K562 (cell line): ENCODE measurements around the gene S100A6. TPM values are rescaled to one million over a fixed set of nuclear protein-coding genes. Genes with fewer than 3 reads are reported as not detected.
A peak's percentile ranks its signal among the peaks of the same experiment; 100 is the strongest.

Experiments
- ELF4 ChIP-seq: fragments of 450-650 bp; formaldehyde crosslinking; IDR thresholded peaks from 2 replicates; pipeline ENCODE4 v1.4.0; 2022; ENCODE audit warnings: missing genetic modification characterization
- ETS1 ChIP-seq: conservative IDR thresholded peaks from 2 replicates; pipeline ENCODE4 v1.6.1; 2011; ENCODE audit warnings: low read depth, mild to moderate bottlenecking, low read length; ENCODE audit not compliant: control insufficient read depth
- EZH2 ChIP-seq: IDR thresholded peaks from 2 replicates; pipeline ENCODE4 v1.6.1; 2012; ENCODE audit warnings: low read depth, mild to moderate bottlenecking, inconsistent platforms, low read length, borderline replicate concordance
- FOS ChIP-seq: IDR thresholded peaks from 3 replicates; pipeline ENCODE4 v1.6.1; 2011; ENCODE audit not compliant: insufficient read length; ENCODE audit errors: extremely low read depth
- HMGN3 ChIP-seq: IDR thresholded peaks from 2 replicates; pipeline ENCODE4 v1.6.1; 2011; ENCODE audit warnings: borderline replicate concordance, low read depth, mild to moderate bottlenecking, mixed read lengths, low read length; ENCODE audit not compliant: insufficient read length; ENCODE audit errors: extremely low read depth
- KHSRP ChIP-seq: fragments of 450-650 bp; IDR thresholded peaks from 2 replicates; pipeline ENCODE4 v1.6.1; 2017
- KLF13 ChIP-seq: fragments of 450-650 bp; IDR thresholded peaks from 2 replicates; pipeline ENCODE4 v1.6.1; 2016; ENCODE audit warnings: missing genetic modification characterization, low read depth, mild to moderate bottlenecking, missing compliant biosample characterization, moderate library complexity, borderline replicate concordance
- MTA1 ChIP-seq: fragments of 450-650 bp; IDR thresholded peaks from 2 replicates; pipeline ENCODE4 v1.6.1; 2017; ENCODE audit warnings: borderline replicate concordance
- MYC ChIP-seq, 2 experiments: fragments of 250-450 bp in 1 of 2; sonication (Bioruptor Pico) in 1 of 2; IDR thresholded peaks; 2 replicates each; pipeline versions ENCODE4 v1.5.1 to v1.6.1; 2012 to 2021; ENCODE audit warnings: low read depth in 2 of 2, borderline replicate concordance in 1 of 2, improper control_type of control experiment in 1 of 2, low read length in 1 of 2, mild to moderate bottlenecking in 1 of 2, moderate library complexity in 1 of 2
- NR3C1 ChIP-seq: sonication (generic); formaldehyde crosslinking; IDR thresholded peaks from 2 replicates; pipeline ENCODE4 v1.8.1; 2022; ENCODE audit warnings: missing genetic modification reagents
- PHB ChIP-seq: fragments of 250-450 bp; sonication (Bioruptor Pico); IDR thresholded peaks from 2 replicates; pipeline ENCODE4 v1.5.0; 2021
- RAD21 ChIP-seq, 2 experiments: fragments of 250-450 bp in 1 of 2; fragments of 450-650 bp in 1 of 2; sonication (Bioruptor Pico) in 1 of 2; formaldehyde crosslinking in 1 of 2; IDR thresholded peaks in 1 of 2; conservative IDR thresholded peaks in 1 of 2; 2 replicates each; pipeline versions ENCODE4 v1.4.0 to v1.8.0; 2020 to 2022; ENCODE audit warnings: mild to moderate bottlenecking in 2 of 2, moderate library complexity in 1 of 2
- RBM17 ChIP-seq: fragments of 200-400 bp; formaldehyde crosslinking; IDR thresholded peaks from 2 replicates; pipeline ENCODE4 v1.6.1; 2017; ENCODE audit warnings: low read depth, mild to moderate bottlenecking, low read length, borderline replicate concordance
- SMAD1 ChIP-seq: fragments of 150-350 bp; IDR thresholded peaks from 2 replicates; pipeline ENCODE4 v1.6.1; 2014; ENCODE audit warnings: low read length, low read depth; ENCODE audit not compliant: partially characterized antibody
- TRIM28 ChIP-seq: fragments of 450-650 bp; IDR thresholded peaks from 2 replicates; pipeline ENCODE4 v1.6.1; 2017
- USF1 ChIP-seq: sonication (generic); formaldehyde crosslinking; IDR thresholded peaks from 2 replicates; pipeline ENCODE4 v1.9.0; 2022; ENCODE audit warnings: mild to moderate bottlenecking, missing genetic modification reagents
- ZSCAN29 ChIP-seq: fragments of 450-650 bp; IDR thresholded peaks from 2 replicates; pipeline ENCODE4 v1.6.1; 2017
- polyA plus RNA-seq, 8 experiments: library from polyadenylated mRNA; depleted of rRNA in 4 of 8; stranded (reverse) in 5 of 8; unstranded in 3 of 8; fragments of >200 nt; fragmentation: Nextera tagmentation in 2 of 8; fragmentation: Illumina TruSeq in 1 of 8; extraction: Ambion mirVana in 2 of 8; extraction: Trizol in 1 of 8; gene quantifications; 2 replicates each; pipeline versions ENCODE4 v1.2.1 to v1.2.3, GENCODE V29; 2011 to 2014; ENCODE audit warnings: inconsistent platforms in 1 of 8, missing spikeins in 1 of 8
- total RNA-seq, 7 experiments: library from RNA; depleted of rRNA in 6 of 7; stranded (reverse); fragments of >200 nt in 6 of 7; fragmentation: Illumina TruSeq in 2 of 7; extraction: Trizol in 2 of 7; gene quantifications; 2 replicates each; pipeline versions ENCODE4 v1.2.1 to v1.2.3, GENCODE V29; 2011 to 2021; ENCODE audit warnings: low replicate concordance in 1 of 7
- TF ChIP-seq, protein P1 (sequence below): sonication (generic); formaldehyde crosslinking; IDR thresholded peaks from 2 replicates; pipeline ENCODE4 v1.8.1; 2023; ENCODE audit warnings: mild to moderate bottlenecking, missing genetic modification reagents
- TF ChIP-seq, protein P2 (sequence below): fragments of 250-450 bp; sonication (Bioruptor Pico); IDR thresholded peaks from 2 replicates; pipeline ENCODE4 v1.4.0; 2020; ENCODE audit warnings: mild to moderate bottlenecking, moderate library complexity, borderline replicate concordance

S100A6 gene
- total and polyA plus RNA-seq, 9 of the 15 experiments (the other 6 are each of a cell fraction or from before 2014, with no cell fraction given): 9.8 to 66.5 (median 23.2) TPM

DNA sequence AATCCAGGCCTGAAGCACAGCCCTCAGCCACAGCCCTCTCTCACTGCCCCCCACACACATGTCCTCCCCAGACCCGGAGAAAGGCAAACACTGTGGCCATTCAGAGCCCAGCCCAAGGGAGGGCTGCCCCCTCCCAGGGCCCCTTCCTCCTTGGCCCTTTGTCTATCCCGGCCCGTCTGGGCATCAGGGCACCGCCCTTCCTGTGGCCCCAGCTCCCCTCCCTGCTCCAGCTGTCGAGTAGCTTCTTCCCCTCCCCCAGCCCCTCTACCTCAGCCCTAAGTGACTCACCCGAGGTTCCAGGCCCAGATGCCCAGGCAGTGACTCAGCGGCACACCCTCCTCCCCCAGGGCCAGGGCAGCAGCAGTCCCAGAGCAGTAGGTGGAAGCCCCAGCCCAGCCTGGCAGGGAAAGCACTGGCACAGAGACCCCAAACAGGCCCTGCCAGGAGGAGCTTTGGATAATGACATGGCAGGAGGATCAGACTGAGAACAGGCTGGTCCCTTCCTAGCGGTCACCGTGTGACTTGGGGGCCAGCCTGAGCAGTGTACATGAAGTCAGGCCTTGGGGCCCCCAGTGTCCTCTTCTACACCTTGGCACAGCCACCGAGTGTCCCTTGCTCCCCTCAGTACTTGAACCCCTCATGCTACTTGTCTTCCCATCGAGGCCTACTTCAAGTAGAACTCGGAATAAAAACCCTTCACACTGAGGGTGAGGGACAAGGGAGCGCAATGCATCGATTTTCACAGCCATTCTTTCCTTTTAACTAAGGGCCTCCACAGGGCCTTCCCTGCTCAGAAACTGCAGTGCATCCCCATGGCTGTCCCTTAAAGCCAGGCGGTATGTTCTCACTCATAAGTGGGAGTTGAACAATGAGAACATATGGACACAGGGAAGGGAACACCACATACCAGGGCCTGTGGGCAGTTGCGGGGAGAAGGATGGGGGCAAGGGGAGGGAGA lies 30.9 kb upstream of the S100A6 start (continued):
- TF ChIP-seq RAD21 (CRISPR knock-in tag; conservative IDR thresholded peaks at IDR 0.05 in 1 of 2, IDR thresholded peaks at IDR 0.05 in 1 of 2) (no peak), TRIM28 (0 out of 2 replicates have a peak, but pooled peaks have one; percentile 31), USF1 (CRISPR knock-in tag) (0 out of 2 replicates have a peak, but pooled peaks have one; percentile 10), RBM17 (no peak), NR3C1 (CRISPR knock-in tag) (no peak), SMAD1 (no peak), FOS (peak; percentile 79), ETS1 (no peak), KHSRP (no peak), PHB (no peak), ZSCAN29 (no peak), ELF4 (CRISPR knock-in tag) (0 out of 2 replicates have a peak, but pooled peaks have one; percentile 63), KLF13 (tag) (peak; percentile 50; the same call in 1 of the 2 replicates), MTA1 (peak; percentile 79; the same call in 1 of the 2 replicates), EZH2 (no peak), MYC (IDR thresholded peaks at IDR 0.05; ENCODE audit: low read depth, low read length) (no peak), MYC (CRISPR knock-in tag; IDR thresholded peaks at IDR 0.05; ENCODE audit: borderline replicate concordance, low read depth) (peak; percentile 50; the same call in 1 of the 2 replicates), HMGN3 (peak; percentile 79)
- TF ChIP-seq, protein P1, sequence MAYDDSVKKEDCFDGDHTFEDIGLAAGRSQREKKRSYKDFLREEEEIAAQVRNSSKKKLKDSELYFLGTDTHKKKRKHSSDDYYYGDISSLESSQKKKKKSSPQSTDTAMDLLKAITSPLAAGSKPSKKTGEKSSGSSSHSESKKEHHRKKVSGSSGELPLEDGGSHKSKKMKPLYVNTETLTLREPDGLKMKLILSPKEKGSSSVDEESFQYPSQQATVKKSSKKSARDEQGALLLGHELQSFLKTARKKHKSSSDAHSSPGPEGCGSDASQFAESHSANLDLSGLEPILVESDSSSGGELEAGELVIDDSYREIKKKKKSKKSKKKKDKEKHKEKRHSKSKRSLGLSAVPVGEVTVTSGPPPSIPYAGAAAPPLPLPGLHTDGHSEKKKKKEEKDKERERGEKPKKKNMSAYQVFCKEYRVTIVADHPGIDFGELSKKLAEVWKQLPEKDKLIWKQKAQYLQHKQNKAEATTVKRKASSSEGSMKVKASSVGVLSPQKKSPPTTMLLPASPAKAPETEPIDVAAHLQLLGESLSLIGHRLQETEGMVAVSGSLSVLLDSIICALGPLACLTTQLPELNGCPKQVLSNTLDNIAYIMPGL (CRISPR knock-in tag): no peak
- TF ChIP-seq, protein P2, sequence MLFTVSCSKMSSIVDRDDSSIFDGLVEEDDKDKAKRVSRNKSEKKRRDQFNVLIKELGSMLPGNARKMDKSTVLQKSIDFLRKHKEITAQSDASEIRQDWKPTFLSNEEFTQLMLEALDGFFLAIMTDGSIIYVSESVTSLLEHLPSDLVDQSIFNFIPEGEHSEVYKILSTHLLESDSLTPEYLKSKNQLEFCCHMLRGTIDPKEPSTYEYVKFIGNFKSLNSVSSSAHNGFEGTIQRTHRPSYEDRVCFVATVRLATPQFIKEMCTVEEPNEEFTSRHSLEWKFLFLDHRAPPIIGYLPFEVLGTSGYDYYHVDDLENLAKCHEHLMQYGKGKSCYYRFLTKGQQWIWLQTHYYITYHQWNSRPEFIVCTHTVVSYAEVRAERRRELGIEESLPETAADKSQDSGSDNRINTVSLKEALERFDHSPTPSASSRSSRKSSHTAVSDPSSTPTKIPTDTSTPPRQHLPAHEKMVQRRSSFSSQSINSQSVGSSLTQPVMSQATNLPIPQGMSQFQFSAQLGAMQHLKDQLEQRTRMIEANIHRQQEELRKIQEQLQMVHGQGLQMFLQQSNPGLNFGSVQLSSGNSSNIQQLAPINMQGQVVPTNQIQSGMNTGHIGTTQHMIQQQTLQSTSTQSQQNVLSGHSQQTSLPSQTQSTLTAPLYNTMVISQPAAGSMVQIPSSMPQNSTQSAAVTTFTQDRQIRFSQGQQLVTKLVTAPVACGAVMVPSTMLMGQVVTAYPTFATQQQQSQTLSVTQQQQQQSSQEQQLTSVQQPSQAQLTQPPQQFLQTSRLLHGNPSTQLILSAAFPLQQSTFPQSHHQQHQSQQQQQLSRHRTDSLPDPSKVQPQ (CRISPR knock-in tag): no peak
